ENCODE data around the gene BGLAP.
A peak's percentile ranks its signal among the peaks of the same experiment; 100 is the strongest.

Gene BGLAP

GRCh38 chr1:156283521-156283920 is 41.5 kb downstream of the BGLAP start:
- TF ChIP-seq CTCF (IDR thresholded peaks at IDR 0.05; ENCODE audit: low read depth, low read length): no peak
- no peak for DNase-seq (ENCODE audit: extremely low read depth, low read depth)

GRCh38 chr1:156284112-156284511 is 42.1 kb downstream of the BGLAP start, which contains the start of gene TMEM79:
Gene TMEM79, plus strand, starts transcription at chr1:156284325. Its CDS starts 902 bp downstream, at chr1:156285227.
- TF ChIP-seq CTCF (IDR thresholded peaks at IDR 0.05; ENCODE audit: low read depth, low read length): no peak
- DNase-seq (ENCODE audit: extremely low read depth, low read depth): no peak

GRCh38 chr1:156284757-156285156 is 42.8 kb downstream of the BGLAP start:
- DNase-seq (ENCODE audit: extremely low read depth, low read depth): no peak
- no peak for TF ChIP-seq CTCF (IDR thresholded peaks at IDR 0.05; ENCODE audit: low read depth, low read length)

- no peak for DNase-seq (ENCODE audit: extremely low read depth, low read depth)
- no peak for TF ChIP-seq CTCF (IDR thresholded peaks at IDR 0.05; ENCODE audit: low read depth, low read length)
These were observed 43.5 kb downstream of the BGLAP start for GRCh38 chr1:156285437-156285836.

GRCh38 chr1:156286061-156286460 is 44.1 kb downstream of the BGLAP start:
- DNase-seq (ENCODE audit: extremely low read depth, low read depth): no peak
- no peak for TF ChIP-seq CTCF (IDR thresholded peaks at IDR 0.05; ENCODE audit: low read depth, low read length)

GRCh38 chr1:156289857-156290256 is 47.9 kb downstream of the BGLAP start:
- no peak for DNase-seq (ENCODE audit: extremely low read depth, low read depth)
- no peak for TF ChIP-seq CTCF (IDR thresholded peaks at IDR 0.05; ENCODE audit: low read depth, low read length)

GRCh38 chr1:156291226-156292061 is 49.5 kb downstream of the BGLAP start:
- no peak for TF ChIP-seq CTCF (IDR thresholded peaks at IDR 0.05; ENCODE audit: low read depth, low read length)
- DNase-seq (ENCODE audit: extremely low read depth, low read depth): peak; percentile 50
